ENCODE results near the gene UBAC1. TPM values are rescaled to one million over a fixed set of nuclear protein-coding genes. Genes with fewer than 3 reads are reported as not detected.

UBAC1 gene
- total RNA-seq, 1 donor from 2014 or later = 31.4 TPM

DNA sequence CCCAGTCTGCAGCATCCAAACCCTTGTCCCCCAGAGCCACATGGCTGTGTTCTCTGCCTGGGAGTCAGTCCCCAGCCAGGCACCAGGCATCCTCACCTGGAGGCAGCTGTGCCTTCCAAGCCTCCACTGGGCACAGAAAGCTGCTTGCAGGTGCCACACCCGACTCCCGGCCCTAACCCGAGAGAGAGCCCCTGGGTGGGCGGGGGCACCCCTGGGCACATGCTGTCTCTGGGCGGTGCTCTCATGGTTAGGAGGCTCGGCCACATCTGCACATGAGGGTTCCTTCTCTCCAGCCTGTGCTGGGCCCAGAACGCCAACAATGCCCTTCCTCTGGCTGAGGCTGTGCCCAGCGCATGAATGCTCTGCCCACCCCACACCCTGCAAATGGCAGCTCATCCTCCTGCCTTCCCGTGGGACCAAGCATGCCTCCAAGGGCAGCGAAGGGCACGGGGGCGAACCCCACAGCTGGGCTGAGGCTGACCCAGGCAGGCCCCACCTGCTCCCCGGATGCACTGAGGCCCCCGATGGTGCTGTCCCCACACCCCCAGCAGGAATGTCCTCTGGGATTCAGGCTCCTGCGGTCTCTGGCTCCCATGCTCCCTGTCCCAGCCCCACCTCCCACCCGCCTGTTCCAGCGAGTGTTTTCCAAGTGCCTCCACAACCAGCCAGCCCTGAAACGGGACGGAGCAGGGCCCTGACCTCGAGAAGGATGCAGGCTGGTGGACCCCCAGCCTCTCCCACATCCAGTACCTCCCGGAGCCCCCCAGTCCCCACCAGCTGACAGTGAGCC lies 31.3 kb downstream of the UBAC1 start:
- H3K36me3 Mint-ChIP-seq (ENCODE audit: insufficient read depth) = peaks cover 7% of the 10 kb centered on the region
- no peaks in the 10 kb centered on the region for H3K9me3 Mint-ChIP-seq (ENCODE audit: low read depth)

DNA sequence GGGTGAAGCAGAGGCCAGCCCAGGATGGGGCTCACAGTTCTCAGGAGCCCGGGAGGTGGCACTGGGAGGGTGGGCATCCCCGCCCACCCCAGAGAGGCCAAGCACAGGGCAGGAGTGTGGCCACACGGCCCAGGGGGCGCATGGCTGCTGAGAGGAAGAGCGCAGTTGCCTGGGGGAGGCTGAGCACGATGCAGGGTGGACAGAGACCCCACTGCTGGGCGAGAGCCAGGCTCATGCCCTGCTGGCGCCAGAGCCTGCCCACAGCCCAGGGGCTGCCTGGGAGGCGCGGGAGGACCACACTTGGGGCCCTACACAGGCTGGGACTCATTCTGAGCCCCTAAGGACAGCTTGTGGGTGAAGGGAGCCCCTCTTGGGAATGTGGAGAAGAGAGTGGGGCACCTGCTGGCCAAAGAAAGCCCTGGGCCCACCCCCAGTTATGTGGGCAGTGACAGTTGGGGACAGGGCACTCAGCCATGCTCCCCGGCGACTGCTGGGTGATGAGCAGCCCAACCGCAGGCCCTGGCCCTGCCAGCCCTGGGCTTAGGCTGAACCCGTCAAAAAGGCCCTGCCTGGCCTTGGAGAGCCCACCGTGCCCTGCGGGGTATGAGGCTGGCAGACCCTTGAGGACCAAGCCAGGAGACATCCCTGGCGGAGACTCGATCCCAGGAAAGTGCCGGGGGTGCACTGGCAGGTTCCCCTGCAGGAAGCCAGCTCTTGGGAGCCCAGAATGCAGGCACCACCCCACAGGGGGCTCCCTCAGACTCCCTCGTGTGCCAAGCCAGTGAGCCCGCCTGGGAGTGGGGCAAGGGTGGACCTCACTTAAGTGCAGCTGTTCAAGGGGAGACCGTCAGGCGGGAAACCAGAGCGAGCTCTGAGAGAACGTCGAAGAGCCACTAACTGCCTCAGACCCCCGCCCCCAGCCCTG lies 32.2 kb downstream of the UBAC1 start:
- TF ChIP-seq, protein P1, sequence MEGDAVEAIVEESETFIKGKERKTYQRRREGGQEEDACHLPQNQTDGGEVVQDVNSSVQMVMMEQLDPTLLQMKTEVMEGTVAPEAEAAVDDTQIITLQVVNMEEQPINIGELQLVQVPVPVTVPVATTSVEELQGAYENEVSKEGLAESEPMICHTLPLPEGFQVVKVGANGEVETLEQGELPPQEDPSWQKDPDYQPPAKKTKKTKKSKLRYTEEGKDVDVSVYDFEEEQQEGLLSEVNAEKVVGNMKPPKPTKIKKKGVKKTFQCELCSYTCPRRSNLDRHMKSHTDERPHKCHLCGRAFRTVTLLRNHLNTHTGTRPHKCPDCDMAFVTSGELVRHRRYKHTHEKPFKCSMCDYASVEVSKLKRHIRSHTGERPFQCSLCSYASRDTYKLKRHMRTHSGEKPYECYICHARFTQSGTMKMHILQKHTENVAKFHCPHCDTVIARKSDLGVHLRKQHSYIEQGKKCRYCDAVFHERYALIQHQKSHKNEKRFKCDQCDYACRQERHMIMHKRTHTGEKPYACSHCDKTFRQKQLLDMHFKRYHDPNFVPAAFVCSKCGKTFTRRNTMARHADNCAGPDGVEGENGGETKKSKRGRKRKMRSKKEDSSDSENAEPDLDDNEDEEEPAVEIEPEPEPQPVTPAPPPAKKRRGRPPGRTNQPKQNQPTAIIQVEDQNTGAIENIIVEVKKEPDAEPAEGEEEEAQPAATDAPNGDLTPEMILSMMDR (IDR thresholded peaks at IDR 0.05; ENCODE audit: unreplicated experiment) = no peak
- no peaks in the 10 kb centered on the region for H3K27me3 Mint-ChIP-seq
- no peak overlapping the region for H3K27ac Mint-ChIP-seq
- H3K9me3 Mint-ChIP-seq (ENCODE audit: low read depth) = no peaks in the 10 kb centered on the region
- H3K36me3 Mint-ChIP-seq (ENCODE audit: insufficient read depth) = peaks cover 7% of the 10 kb centered on the region
- no peaks in the 10 kb centered on the region for H3K4me1 Mint-ChIP-seq (ENCODE audit: low read depth)
- no peak overlapping the region for H3K4me3 Mint-ChIP-seq (ENCODE audit: low read depth)
- DNase-seq (ENCODE audit: low spot score, unreplicated experiment) = no peak

More for the DNA sequence above, 31.3 kb downstream of the UBAC1 start:
- Mint-ChIP-seq H3K27ac (no peak overlapping the region), H3K4me3 (ENCODE audit: low read depth) (no peak overlapping the region), H3K27me3 (no peaks in the 10 kb centered on the region), H3K4me1 (ENCODE audit: low read depth) (no peaks in the 10 kb centered on the region)
- DNase-seq (ENCODE audit: low spot score, unreplicated experiment) = no peak
- TF ChIP-seq, protein P1 (IDR thresholded peaks at IDR 0.05; ENCODE audit: unreplicated experiment) = no peak

DNA sequence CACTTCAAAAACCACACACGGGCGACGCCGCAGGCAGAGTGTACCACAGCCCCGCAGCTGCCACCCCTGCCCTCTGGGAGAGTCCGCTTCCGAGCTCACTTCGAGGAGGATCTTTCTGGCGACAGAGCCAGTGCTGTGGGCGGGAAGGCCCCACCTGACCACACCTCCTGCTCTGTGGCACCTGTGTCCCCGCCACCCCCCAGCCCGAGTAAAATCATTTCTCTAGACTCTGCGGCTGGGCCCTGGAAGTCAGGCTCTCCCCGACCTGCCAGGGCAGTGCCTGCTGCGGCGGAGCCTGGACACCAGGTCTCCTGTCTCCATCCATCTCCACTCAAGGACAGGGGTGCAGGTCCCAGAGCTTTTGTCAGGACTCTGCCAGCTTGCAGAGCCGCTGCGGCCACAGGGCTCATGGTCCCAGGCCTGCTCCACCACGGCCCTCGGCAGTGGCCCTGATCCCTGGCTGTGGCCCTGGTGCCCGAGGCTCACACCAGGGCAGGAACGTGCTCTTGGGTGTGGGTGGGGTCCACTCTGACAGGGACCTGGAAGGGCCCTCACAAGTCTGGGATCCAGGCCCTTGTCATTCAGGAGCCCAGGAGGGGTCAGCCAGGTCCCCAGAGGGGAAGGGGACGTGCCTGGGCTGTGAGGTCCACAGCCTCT lies 33.0 kb downstream of the UBAC1 start:
- Mint-ChIP-seq H3K27ac (peak overlapping the region; percentile 10), H3K27me3 (no peaks in the 10 kb centered on the region), H3K4me3 (ENCODE audit: low read depth) (no peak overlapping the region), H3K9me3 (ENCODE audit: low read depth) (no peaks in the 10 kb centered on the region), H3K4me1 (ENCODE audit: low read depth) (no peaks in the 10 kb centered on the region), H3K36me3 (ENCODE audit: insufficient read depth) (peaks cover 7% of the 10 kb centered on the region)
- TF ChIP-seq, protein P1 (IDR thresholded peaks at IDR 0.05; ENCODE audit: unreplicated experiment) = no peak
- no peak for DNase-seq (ENCODE audit: low spot score, unreplicated experiment)

DNA sequence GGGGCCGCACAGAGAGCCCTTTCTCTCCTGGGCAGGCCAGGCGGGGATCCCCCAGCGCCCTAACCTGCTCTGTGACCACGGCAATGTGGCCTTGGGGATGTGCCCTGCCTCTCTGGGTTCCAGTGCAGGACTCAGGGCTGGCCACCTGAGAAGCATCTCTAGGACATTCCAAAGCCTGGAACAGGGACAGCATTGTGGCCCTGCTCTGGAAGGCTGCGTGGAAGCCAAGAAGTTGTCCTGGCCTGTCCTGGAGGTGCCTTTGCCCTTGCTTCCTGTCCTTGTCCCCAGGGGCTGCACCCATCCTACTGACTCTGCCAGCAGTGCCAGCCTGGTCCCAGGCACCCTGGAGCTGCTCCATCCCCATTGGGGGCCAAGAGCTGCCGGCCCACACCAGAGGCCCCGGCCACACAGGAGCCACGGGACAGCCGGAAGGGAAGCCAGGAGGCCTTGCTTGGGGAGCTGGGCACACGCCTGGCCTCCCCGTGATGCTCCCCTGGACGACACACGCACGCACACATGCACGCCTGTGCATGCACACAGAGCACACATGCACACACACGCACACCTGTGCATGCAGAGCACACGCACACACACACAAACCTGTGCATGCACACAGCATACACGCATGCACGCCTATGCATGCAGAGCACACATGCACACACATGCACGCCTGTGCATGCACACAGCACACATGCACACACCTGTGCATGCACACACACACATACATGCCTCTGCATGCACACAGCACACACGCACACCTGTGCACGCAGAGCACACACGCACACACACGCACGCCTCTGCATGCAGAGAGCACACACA lies 33.8 kb downstream of the UBAC1 start:
- no peaks in the 10 kb centered on the region for H3K4me1 Mint-ChIP-seq (ENCODE audit: low read depth)
- no peaks in the 10 kb centered on the region for H3K9me3 Mint-ChIP-seq (ENCODE audit: low read depth)
- no peak for DNase-seq (ENCODE audit: low spot score, unreplicated experiment)
- H3K36me3 Mint-ChIP-seq (ENCODE audit: insufficient read depth) = peaks cover 3% of the 10 kb centered on the region
- H3K4me3 Mint-ChIP-seq (ENCODE audit: low read depth) = no peak overlapping the region
- TF ChIP-seq, protein P1 (IDR thresholded peaks at IDR 0.05; ENCODE audit: unreplicated experiment) = no peak
- H3K27me3 Mint-ChIP-seq = no peaks in the 10 kb centered on the region
- H3K27ac Mint-ChIP-seq = no peak overlapping the region

Measured in progenitor cell of endocrine pancreas (in vitro differentiated cells).